Colonic mucosa (tissue), 4 donors: Measurements from ENCODE around the gene RNF215. TPM values are rescaled to one million over a fixed set of nuclear protein-coding genes. Genes with fewer than 3 reads are reported as not detected.

Source experiments
- DNase-seq: peaks from one replicate; pipeline ENCODE4 v3.0.0-alpha.2; 2020
- H3K27ac ChIP-seq: fragments of 200-600 bp; one replicate; pipeline ENCODE4 v1.8.0; 2021
- H3K27me3 ChIP-seq: fragments of 200-600 bp; one replicate; pipeline ENCODE4 v1.8.0; 2021
- H3K36me3 ChIP-seq: fragments of 200-600 bp; one replicate; pipeline ENCODE4 v1.8.0; 2021
- H3K4me1 ChIP-seq: fragments of 200-600 bp; one replicate; pipeline ENCODE4 v1.8.0; 2021; ENCODE audit warnings: mild to moderate bottlenecking
- H3K4me3 ChIP-seq: fragments of 200-600 bp; one replicate; pipeline ENCODE4 v1.8.0; 2021
- H3K9ac ChIP-seq, 2 donors: one replicate each; pipeline ENCODE4 v1.7.0; 2013; ENCODE audit warnings: control low read depth in 2 of 2, low read depth in 2 of 2, low read length in 2 of 2
- H3K9me3 ChIP-seq: fragments of 200-600 bp; one replicate; pipeline ENCODE4 v1.8.0; 2021
- intact Hi-C: fragments of 100-400 bp; cut with DNase I; formaldehyde crosslinking; loops from one replicate; pipeline ENCODE4 v1.14.1; 2022
- total RNA-seq, 2 donors: library from RNA; stranded (reverse); fragmentation: NEBNext Ultra II Directional in 1 of 2; extraction: Animal tissue kit (Norgen Biotek cat#: 25700) in 1 of 2; gene quantifications; one replicate each; pipeline ENCODE4 v1.2.1, GENCODE V29; 2021
- TF ChIP-seq, protein P1 (sequence below): fragments of 200-600 bp; IDR thresholded peaks from one replicate; pipeline ENCODE4 v1.8.0; 2022; ENCODE audit warnings: antibody characterized with exemption, mild to moderate bottlenecking
- donor health status: healthy.
- donor health status: DM: no; HTN: no; CAD: no.
- donor health status: DM: no; HTN: no; CAD: no.

The RNF215 gene
- total RNA-seq, 2 donors from 2014 or later: 5.8 to 9.4 TPM

- H3K9ac ChIP-seq: no peak overlapping the region
- H3K27me3 ChIP-seq: no peaks in the 10 kb centered on the region
- DNase-seq: no peak
- H3K9me3 ChIP-seq: no peaks in the 10 kb centered on the region
- peaks cover 13% of the 10 kb centered on the region for H3K4me1 ChIP-seq
- TF ChIP-seq, protein P1, sequence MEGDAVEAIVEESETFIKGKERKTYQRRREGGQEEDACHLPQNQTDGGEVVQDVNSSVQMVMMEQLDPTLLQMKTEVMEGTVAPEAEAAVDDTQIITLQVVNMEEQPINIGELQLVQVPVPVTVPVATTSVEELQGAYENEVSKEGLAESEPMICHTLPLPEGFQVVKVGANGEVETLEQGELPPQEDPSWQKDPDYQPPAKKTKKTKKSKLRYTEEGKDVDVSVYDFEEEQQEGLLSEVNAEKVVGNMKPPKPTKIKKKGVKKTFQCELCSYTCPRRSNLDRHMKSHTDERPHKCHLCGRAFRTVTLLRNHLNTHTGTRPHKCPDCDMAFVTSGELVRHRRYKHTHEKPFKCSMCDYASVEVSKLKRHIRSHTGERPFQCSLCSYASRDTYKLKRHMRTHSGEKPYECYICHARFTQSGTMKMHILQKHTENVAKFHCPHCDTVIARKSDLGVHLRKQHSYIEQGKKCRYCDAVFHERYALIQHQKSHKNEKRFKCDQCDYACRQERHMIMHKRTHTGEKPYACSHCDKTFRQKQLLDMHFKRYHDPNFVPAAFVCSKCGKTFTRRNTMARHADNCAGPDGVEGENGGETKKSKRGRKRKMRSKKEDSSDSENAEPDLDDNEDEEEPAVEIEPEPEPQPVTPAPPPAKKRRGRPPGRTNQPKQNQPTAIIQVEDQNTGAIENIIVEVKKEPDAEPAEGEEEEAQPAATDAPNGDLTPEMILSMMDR: no peak
- H3K27ac ChIP-seq: no peak overlapping the region
- H3K4me3 ChIP-seq: no peak overlapping the region
- H3K36me3 ChIP-seq: peaks cover 17% of the 10 kb centered on the region
- intact Hi-C loops: no loop called here
Measured at GRCh38 chr22:30351226-30351625, 36.0 kb downstream of the RNF215 start.

DNA sequence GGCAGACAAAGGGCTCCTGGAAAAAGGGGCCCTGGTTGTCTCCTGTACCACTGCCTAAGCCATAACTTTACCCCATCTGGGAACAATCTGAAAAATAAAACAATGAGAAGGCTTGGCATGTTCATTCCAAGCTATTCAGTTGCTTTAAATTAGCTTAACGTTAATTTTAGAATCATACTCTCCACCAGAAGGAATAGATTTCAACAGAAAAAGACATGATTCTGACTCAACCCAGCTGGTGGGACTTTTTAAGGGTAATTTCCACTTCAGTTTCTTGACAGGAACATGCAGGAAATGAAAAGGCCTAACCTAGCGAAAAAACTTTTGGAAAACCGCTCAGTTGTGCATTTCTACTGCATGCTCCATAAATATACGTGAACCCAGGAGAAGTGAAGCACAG is 38.4 kb downstream of the RNF215 start:
- no peak for DNase-seq
- peaks cover 38% of the 10 kb centered on the region for H3K36me3 ChIP-seq
- no peaks in the 10 kb centered on the region for H3K4me1 ChIP-seq
- intact Hi-C loops: no loop called here
- H3K27ac ChIP-seq: no peak overlapping the region
- no peak overlapping the region for H3K4me3 ChIP-seq
- no peak overlapping the region for H3K9ac ChIP-seq
- H3K9me3 ChIP-seq: no peaks in the 10 kb centered on the region
- TF ChIP-seq, protein P1: no peak
- no peaks in the 10 kb centered on the region for H3K27me3 ChIP-seq

GRCh38 chr22:30348404-30348803 is 38.8 kb downstream of the RNF215 start:
- no peaks in the 10 kb centered on the region for H3K4me1 ChIP-seq
- DNase-seq: no peak
- H3K36me3 ChIP-seq: peaks cover 42% of the 10 kb centered on the region
- no peaks in the 10 kb centered on the region for H3K9me3 ChIP-seq
- no peak overlapping the region for H3K27ac ChIP-seq
- peak overlapping the region in 1 of 2 donors; percentile 7 for H3K9ac ChIP-seq
- intact Hi-C loops: no loop called here
- TF ChIP-seq, protein P1: no peak
- H3K27me3 ChIP-seq: no peaks in the 10 kb centered on the region
- H3K4me3 ChIP-seq: no peak overlapping the region

GRCh38 chr22:30347255-30347892 is 39.8 kb downstream of the RNF215 start:
- H3K27ac ChIP-seq: no peak overlapping the region
- H3K36me3 ChIP-seq: peaks cover 47% of the 10 kb centered on the region
- TF ChIP-seq, protein P1: no peak
- no peak for DNase-seq
- no peak overlapping the region for H3K9ac ChIP-seq
- H3K4me3 ChIP-seq: no peak overlapping the region
- intact Hi-C loops: no loop called here
- no peaks in the 10 kb centered on the region for H3K9me3 ChIP-seq
- no peaks in the 10 kb centered on the region for H3K27me3 ChIP-seq
- no peaks in the 10 kb centered on the region for H3K4me1 ChIP-seq

DNA sequence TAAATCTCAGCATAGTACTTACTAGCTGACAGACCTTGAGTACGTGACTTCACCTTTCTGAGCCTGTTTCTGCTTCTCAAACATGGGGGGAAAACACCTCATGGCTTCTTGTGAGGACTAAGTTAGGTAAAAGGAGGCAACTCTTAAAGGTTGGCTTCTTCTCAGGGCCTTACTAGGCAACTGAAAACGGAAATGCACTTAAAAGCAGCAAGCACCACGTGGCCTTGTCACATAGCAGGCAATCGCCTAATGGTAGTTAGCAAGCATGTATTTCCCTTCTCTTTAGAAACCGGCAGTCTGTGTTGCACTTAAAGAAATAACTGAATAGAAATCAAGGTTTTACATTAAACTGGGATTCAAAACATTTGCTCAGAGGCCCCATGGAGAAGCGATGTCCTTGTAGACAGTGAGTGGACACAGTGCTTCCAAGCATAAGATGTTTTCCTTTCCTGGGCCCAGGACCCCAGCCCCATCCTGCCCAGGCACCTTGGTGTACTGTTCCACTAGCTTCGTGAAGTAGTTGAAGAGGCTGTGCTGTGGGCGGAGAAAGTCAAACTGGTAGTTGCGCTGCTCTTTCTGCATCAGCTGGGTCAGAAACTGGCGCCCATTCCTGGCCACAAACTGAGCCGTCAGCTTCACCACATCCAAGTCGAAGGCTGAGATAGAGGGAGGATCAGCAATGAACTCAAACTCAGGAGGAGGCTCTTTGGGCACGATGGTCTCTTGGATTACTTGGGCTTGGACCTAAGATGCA is 42.6 kb downstream of the RNF215 start:
- H3K4me1 ChIP-seq: no peaks in the 10 kb centered on the region
- H3K36me3 ChIP-seq: peaks cover 64% of the 10 kb centered on the region
- no peaks in the 10 kb centered on the region for H3K27me3 ChIP-seq
- TF ChIP-seq, protein P1: no peak
- H3K27ac ChIP-seq: no peak overlapping the region
- DNase-seq: no peak
- H3K9ac ChIP-seq: no peak overlapping the region
- H3K9me3 ChIP-seq: no peaks in the 10 kb centered on the region
- H3K4me3 ChIP-seq: no peak overlapping the region
- intact Hi-C loops: no loop called here
